Stimulated activated CD4-positive, alpha-beta T cell treated with anti-CD3 and anti-CD28 coated beads, TNF-alpha, amount 100 ng/mL, for 1 hour (primary cell): ENCODE data around the gene SNX5.

Experiments
- DNase-seq, 3 donors: peaks; one replicate each; pipeline ENCODE4 v3.0.0-alpha.2; 2020; ENCODE audit warnings: low read depth in 3 of 3, low spot score in 1 of 3

Gene SNX5

GRCh38 chr20:17941087-17941825, 27.3 kb downstream of the SNX5 start:
- DNase-seq: no peak

GRCh38 chr20:17940224-17940971, 28.2 kb downstream of the SNX5 start:
- no peak for DNase-seq

GRCh38 chr20:17939622-17940223, 28.9 kb downstream of the SNX5 start:
- DNase-seq: no peak

GRCh38 chr20:17938871-17939619, 29.5 kb downstream of the SNX5 start:
- DNase-seq: peak in 2 of 3 donors; percentile 11 to 30

- no peak for DNase-seq
Observed at GRCh38 chr20:17936761-17937732, 31.5 kb downstream of the SNX5 start.

GRCh38 chr20:17936286-17936760, 32.3 kb downstream of the SNX5 start:
- no peak for DNase-seq

- no peak for DNase-seq
Observed at GRCh38 chr20:17935761-17936160, 32.8 kb downstream of the SNX5 start.

GRCh38 chr20:17935186-17935585, 33.4 kb downstream of the SNX5 start:
- DNase-seq: no peak

GRCh38 chr20:17934141-17934862, 34.3 kb downstream of the SNX5 start:
- no peak for DNase-seq

GRCh38 chr20:17933711-17934110, 34.9 kb downstream of the SNX5 start:
- no peak for DNase-seq

- no peak for DNase-seq
Observed at GRCh38 chr20:17933121-17933520, 35.5 kb downstream of the SNX5 start.

GRCh38 chr20:17932396-17932795, 36.2 kb downstream of the SNX5 start:
- DNase-seq: no peak

- DNase-seq: no peak
Observed at GRCh38 chr20:17931513-17931912, 37.1 kb downstream of the SNX5 start.

GRCh38 chr20:17928633-17929311, 39.8 kb downstream of the SNX5 start:
- DNase-seq: no peak

- DNase-seq: no peak
Observed at GRCh38 chr20:17928211-17928611, 40.4 kb downstream of the SNX5 start.

- no peak for DNase-seq
Observed at GRCh38 chr20:17925940-17926300, 42.7 kb downstream of the SNX5 start.

- no peak for DNase-seq
Observed at GRCh38 chr20:17925141-17925939, 43.3 kb downstream of the SNX5 start.

- no peak for DNase-seq
Observed at GRCh38 chr20:17921774-17922173, 46.8 kb downstream of the SNX5 start.
